ENCODE results near the gene PNPT1.

PNPT1 gene

DNA sequence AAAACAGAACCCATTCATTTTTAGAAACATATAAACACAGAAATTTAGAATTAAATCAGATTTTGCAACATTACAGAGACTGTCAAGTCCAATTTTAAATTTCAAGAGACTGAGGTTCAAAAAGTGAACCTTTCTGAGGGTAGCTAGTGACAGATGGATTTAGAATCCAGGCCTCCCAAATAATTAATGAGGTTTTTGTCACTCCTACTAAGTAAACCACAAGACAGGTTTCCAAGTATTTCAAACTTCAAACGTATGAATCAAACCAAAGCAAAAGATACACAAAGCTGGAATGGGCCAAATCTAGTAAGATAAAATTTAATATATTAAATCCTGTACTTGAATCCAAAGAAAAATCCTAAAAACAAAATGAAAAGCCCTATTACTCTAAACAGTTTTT lies 101.5 kb downstream of the PNPT1 start:
- DNase-seq, result no peak

DNA sequence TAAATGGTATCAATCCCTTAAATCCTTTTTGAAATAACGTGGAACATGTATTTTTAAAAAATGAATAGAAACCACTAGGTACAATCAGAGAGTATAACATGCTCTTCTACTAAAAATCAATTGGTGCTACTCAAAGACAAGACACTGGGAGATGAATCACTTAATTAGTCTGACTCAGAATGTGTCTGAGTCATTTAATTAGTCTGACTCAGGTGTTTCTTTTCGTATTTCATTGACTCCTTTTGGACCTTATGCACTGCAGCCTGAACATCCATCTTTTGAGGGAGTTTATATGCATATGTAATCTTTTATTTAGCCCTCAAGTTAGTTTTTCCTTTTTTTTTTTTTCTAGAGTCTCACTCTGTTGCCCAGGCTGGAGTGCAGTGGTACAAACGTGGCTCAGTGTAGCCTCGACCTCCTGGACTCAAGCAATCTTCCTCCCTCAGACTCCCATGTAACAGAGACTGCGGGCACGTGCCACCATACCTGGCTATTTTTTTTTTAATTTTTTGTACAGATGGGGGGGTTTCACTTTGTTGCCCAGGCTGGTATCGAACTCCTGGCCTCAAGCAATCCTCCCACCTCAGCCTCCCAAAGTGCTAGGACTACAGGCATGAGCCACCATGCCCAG lies 102.7 kb downstream of the PNPT1 start:
- DNase-seq, result no peak

DNA sequence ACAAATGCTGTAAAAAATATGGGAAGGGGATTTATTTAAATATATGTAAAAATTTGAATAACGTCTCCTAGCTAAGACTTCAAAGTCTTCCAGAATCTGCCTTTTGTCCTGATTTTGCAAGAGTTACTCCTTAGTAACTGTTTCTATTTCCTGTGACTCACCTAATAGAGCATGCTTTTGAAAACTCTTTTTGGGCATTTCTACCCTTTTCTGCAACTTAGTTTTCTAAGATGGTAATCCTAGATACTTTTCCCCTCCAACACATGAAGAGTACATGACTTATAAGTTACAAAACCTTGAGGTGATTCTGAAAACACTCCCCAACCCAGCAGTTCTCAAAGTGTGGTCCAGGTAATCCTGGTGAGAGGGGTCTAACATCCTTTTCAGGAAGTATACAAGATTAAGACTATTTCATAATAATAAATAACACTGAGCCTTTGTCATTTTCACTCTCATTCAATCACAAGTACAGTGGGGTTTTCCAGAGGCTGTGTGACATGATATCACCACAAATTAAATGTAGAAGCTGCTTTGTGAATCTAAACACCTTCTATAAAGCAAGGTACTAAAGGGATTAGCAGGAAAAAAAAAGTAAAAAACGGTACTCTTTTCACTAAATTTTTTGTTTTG lies 108.1 kb downstream of the PNPT1 start:
- DNase-seq, result no peak
